ENCODE measurements around the gene CCDC87. TPM values are rescaled to one million over a fixed set of nuclear protein-coding genes. Genes with fewer than 3 reads are reported as not detected.
"Not testable (repeated sequence)": the region's sequence is repeated elsewhere in the genome, so short reads cannot be mapped to it uniquely, and the experiment has no call there.

Gene CCDC87
- 0.22 and 0.75 TPM in 2 replicates for total RNA-seq (2014; rRNA removed; shearing (Covaris generic); ENCODE audit: low replicate concordance)

- Histone ChIP-seq H3K27ac (ENCODE audit: low read length) (no peak within 1 kb of the TSS; the same call in 1 of the 2 replicates), H3K9me3 (ENCODE audit: low read length) (no peaks in the 10 kb centered on the region), H3K27me3 (ENCODE audit: low read length) (no peaks in the 10 kb centered on the region), H2AFZ (ENCODE audit: low read length) (peak within 1 kb of the TSS; percentile 97), H3K9ac (ENCODE audit: low read length) (peak within 1 kb of the TSS; percentile 98), H3K79me2 (ENCODE audit: low read length) (peaks cover 17% of the 10 kb centered on the region), H3K4me1 (ENCODE audit: low read length) (peaks cover 28% of the 10 kb centered on the region), H3K9me2 (replicated peaks; ENCODE audit: insufficient read depth, low read length) (no peaks in the 10 kb centered on the region), H3K4me3 (ENCODE audit: low read length) (peak within 1 kb of the TSS; percentile 98), H3K4me2 (ENCODE audit: low read depth, low read length, poor library complexity, severe bottlenecking) (peak within 1 kb of the TSS; percentile 97), H4K20me1 (ENCODE audit: insufficient read depth, low read depth, low read length) (no peaks in the 10 kb centered on the region), H3K36me3 (ENCODE audit: insufficient read depth, low read length) (no peaks in the 10 kb centered on the region)
- DNase-seq = peak; percentile 99
These were observed at the start of gene CCDC87, which contains the start of gene CCS for GRCh38 chr11:66592457-66593302. Gene CCDC87 (minus strand): TSS chr11:66593063. CDS start chr11:66593015, 48 bp downstream. Gene CCS (plus strand): TSS chr11:66593185. CDS start chr11:66593262, 77 bp downstream.

GRCh38 chr11:66641834-66642233 is 49.0 kb upstream of the CCDC87 start:
- Histone ChIP-seq H3K4me1 (ENCODE audit: low read length) (peaks cover 53% of the 10 kb centered on the region), H3K27me3 (ENCODE audit: low read length) (no peaks in the 10 kb centered on the region), H3K4me2 (ENCODE audit: low read depth, low read length, poor library complexity, severe bottlenecking) (peak overlapping the region; percentile 99), H3K9ac (ENCODE audit: low read length) (0 out of 2 replicates have a peak overlapping the region, but pooled peaks have one; percentile 97), H4K20me1 (ENCODE audit: insufficient read depth, low read depth, low read length) (peaks cover 78% of the 10 kb centered on the region), H3K27ac (ENCODE audit: low read length) (peak overlapping the region; percentile 28; the same call in 1 of the 2 replicates), H3K9me2 (replicated peaks; ENCODE audit: insufficient read depth, low read length) (no peaks in the 10 kb centered on the region), H3K4me3 (ENCODE audit: low read length) (peak overlapping the region; percentile 99; the same call in 1 of the 2 replicates), H3K9me3 (ENCODE audit: low read length) (no peaks in the 10 kb centered on the region), H3K36me3 (ENCODE audit: insufficient read depth, low read length) (peaks cover 82% of the 10 kb centered on the region), H2AFZ (ENCODE audit: low read length) (no peak overlapping the region), H3K79me2 (ENCODE audit: low read length) (peaks cover 86% of the 10 kb centered on the region)
- DNase-seq = no peak

GRCh38 chr11:66639814-66640340 is 47.0 kb upstream of the CCDC87 start:
- Histone ChIP-seq H3K27ac (ENCODE audit: low read length) (peak overlapping the region; percentile 88), H4K20me1 (ENCODE audit: insufficient read depth, low read depth, low read length) (peaks cover 58% of the 10 kb centered on the region), H3K9ac (ENCODE audit: low read length) (peak overlapping the region; percentile 97)

GRCh38 chr11:66639066-66639813 is 46.4 kb upstream of the CCDC87 start:
- Histone ChIP-seq H4K20me1 (ENCODE audit: insufficient read depth, low read depth, low read length) (peaks cover 52% of the 10 kb centered on the region), H3K27me3 (ENCODE audit: low read length) (no peaks in the 10 kb centered on the region), H3K4me2 (ENCODE audit: low read depth, low read length, poor library complexity, severe bottlenecking) (peak overlapping the region; percentile 99), H3K9me2 (replicated peaks; ENCODE audit: insufficient read depth, low read length) (no peaks in the 10 kb centered on the region), H3K36me3 (ENCODE audit: insufficient read depth, low read length) (peaks cover 61% of the 10 kb centered on the region), H3K79me2 (ENCODE audit: low read length) (peaks cover 65% of the 10 kb centered on the region), H3K27ac (ENCODE audit: low read length) (peak overlapping the region; percentile 88), H3K4me1 (ENCODE audit: low read length) (peaks cover 53% of the 10 kb centered on the region), H3K9me3 (ENCODE audit: low read length) (no peaks in the 10 kb centered on the region), H3K4me3 (ENCODE audit: low read length) (peak overlapping the region; percentile 99), H3K9ac (ENCODE audit: low read length) (peak overlapping the region; percentile 97), H2AFZ (ENCODE audit: low read length) (no peak overlapping the region)
- DNase-seq = peak; percentile 56

More at GRCh38 chr11:66639814-66640340, 47.0 kb upstream of the CCDC87 start:
- not testable (repeated sequence) for H3K27me3 ChIP-seq (ENCODE audit: low read length); H3K9me2 ChIP-seq (replicated peaks; ENCODE audit: insufficient read depth, low read length); H3K9me3 ChIP-seq (ENCODE audit: low read length); DNase-seq; H2AFZ ChIP-seq (ENCODE audit: low read length)
- H3K36me3 ChIP-seq (ENCODE audit: insufficient read depth, low read length) = peaks cover 62% of the 10 kb centered on the region
- peak overlapping the region; percentile 99 for H3K4me2 ChIP-seq (ENCODE audit: low read depth, low read length, poor library complexity, severe bottlenecking)
- peaks cover 53% of the 10 kb centered on the region for H3K4me1 ChIP-seq (ENCODE audit: low read length)
- H3K4me3 ChIP-seq (ENCODE audit: low read length) = peak overlapping the region; percentile 99
- H3K79me2 ChIP-seq (ENCODE audit: low read length) = peaks cover 66% of the 10 kb centered on the region

GRCh38 chr11:66638177-66639065 is 45.6 kb upstream of the CCDC87 start, which contains the start of gene RBM4:
Gene RBM4 (plus strand): TSS chr11:66638703. CDS start chr11:66639712, 1,009 bp downstream.
- H3K9me3 ChIP-seq (ENCODE audit: low read length) = no peaks in the 10 kb centered on the region
- peaks cover 61% of the 10 kb centered on the region for H3K79me2 ChIP-seq (ENCODE audit: low read length)
- H3K27ac ChIP-seq (ENCODE audit: low read length) = peak within 1 kb of the TSS; percentile 88
- peaks cover 57% of the 10 kb centered on the region for H3K36me3 ChIP-seq (ENCODE audit: insufficient read depth, low read length)
- no peaks in the 10 kb centered on the region for H3K27me3 ChIP-seq (ENCODE audit: low read length)
- H2AFZ ChIP-seq (ENCODE audit: low read length) = no peak within 1 kb of the TSS
- H3K9ac ChIP-seq (ENCODE audit: low read length) = peak within 1 kb of the TSS; percentile 97
- peak within 1 kb of the TSS; percentile 99 for H3K4me3 ChIP-seq (ENCODE audit: low read length)
- H3K4me2 ChIP-seq (ENCODE audit: low read depth, low read length, poor library complexity, severe bottlenecking) = peak within 1 kb of the TSS; percentile 99
- H3K9me2 ChIP-seq (replicated peaks; ENCODE audit: insufficient read depth, low read length) = no peaks in the 10 kb centered on the region
- H3K4me1 ChIP-seq (ENCODE audit: low read length) = peaks cover 53% of the 10 kb centered on the region
- peak; percentile 100 for DNase-seq
- H4K20me1 ChIP-seq (ENCODE audit: insufficient read depth, low read depth, low read length) = peaks cover 44% of the 10 kb centered on the region

GRCh38 chr11:66637557-66638176 is 44.8 kb upstream of the CCDC87 start:
- Histone ChIP-seq H3K9me2 (replicated peaks; ENCODE audit: insufficient read depth, low read length) (no peaks in the 10 kb centered on the region), H3K4me2 (ENCODE audit: low read depth, low read length, poor library complexity, severe bottlenecking) (peak overlapping the region; percentile 69), H3K36me3 (ENCODE audit: insufficient read depth, low read length) (peaks cover 57% of the 10 kb centered on the region), H3K9me3 (ENCODE audit: low read length) (no peaks in the 10 kb centered on the region), H3K79me2 (ENCODE audit: low read length) (peaks cover 58% of the 10 kb centered on the region), H4K20me1 (ENCODE audit: insufficient read depth, low read depth, low read length) (peaks cover 36% of the 10 kb centered on the region), H2AFZ (ENCODE audit: low read length) (no peak overlapping the region), H3K27ac (ENCODE audit: low read length) (peak overlapping the region; percentile 63), H3K4me3 (ENCODE audit: low read length) (peak overlapping the region; percentile 54; the same call in 1 of the 2 replicates), H3K4me1 (ENCODE audit: low read length) (peaks cover 46% of the 10 kb centered on the region), H3K9ac (ENCODE audit: low read length) (peak overlapping the region; percentile 68), H3K27me3 (ENCODE audit: low read length) (no peaks in the 10 kb centered on the region)
- no peak for DNase-seq

- H3K36me3 ChIP-seq (ENCODE audit: insufficient read depth, low read length) = peaks cover 53% of the 10 kb centered on the region
- peaks cover 23% of the 10 kb centered on the region for H4K20me1 ChIP-seq (ENCODE audit: insufficient read depth, low read depth, low read length)
- peaks cover 33% of the 10 kb centered on the region for H3K4me1 ChIP-seq (ENCODE audit: low read length)
- no peak overlapping the region for H3K4me3 ChIP-seq (ENCODE audit: low read length)
- H3K9me3 ChIP-seq (ENCODE audit: low read length) = no peaks in the 10 kb centered on the region
- H3K9me2 ChIP-seq (replicated peaks; ENCODE audit: insufficient read depth, low read length) = no peaks in the 10 kb centered on the region
- no peak overlapping the region for H3K27ac ChIP-seq (ENCODE audit: low read length)
- H2AFZ ChIP-seq (ENCODE audit: low read length) = no peak overlapping the region
- no peak overlapping the region for H3K9ac ChIP-seq (ENCODE audit: low read length)
- H3K4me2 ChIP-seq (ENCODE audit: low read depth, low read length, poor library complexity, severe bottlenecking) = no peak overlapping the region
- no peak for DNase-seq
- H3K27me3 ChIP-seq (ENCODE audit: low read length) = no peaks in the 10 kb centered on the region
- H3K79me2 ChIP-seq (ENCODE audit: low read length) = peaks cover 55% of the 10 kb centered on the region
These were observed 43.5 kb upstream of the CCDC87 start for GRCh38 chr11:66636411-66636810.

All from Karpas-422 (cell line).